Activated CD8-positive, alpha-beta memory T cell treated with anti-CD3 and anti-CD28 coated beads for 48 hours (primary cell): Measurements from ENCODE around the gene RALGDS.
A peak's percentile ranks its signal among the peaks of the same experiment; 100 is the strongest.
"Not testable (repeated sequence)": the region's sequence is repeated elsewhere in the genome, so short reads cannot be mapped to it uniquely, and the experiment has no call there.

Experiments
- DNase-seq, 3 experiments: peaks; one replicate each; pipeline ENCODE4 v3.0.0-alpha.2; 2020; ENCODE audit warnings: low read depth in 2 of 3, low spot score in 2 of 3

Gene RALGDS

GRCh38 chr9:133121198-133121914 is at the start of gene RALGDS:
RALGDS (minus strand) TSS chr9:133121240; CDS start chr9:133121154, 86 bp downstream.
- peak; percentile 81 to 87 (median 85) for DNase-seq

- DNase-seq, result no peak
Measured at GRCh38 chr9:133170716-133171115, 49.7 kb upstream of the RALGDS start.

- not testable (repeated sequence) for DNase-seq
Measured at GRCh38 chr9:133169687-133170086, 48.6 kb upstream of the RALGDS start.

DNA sequence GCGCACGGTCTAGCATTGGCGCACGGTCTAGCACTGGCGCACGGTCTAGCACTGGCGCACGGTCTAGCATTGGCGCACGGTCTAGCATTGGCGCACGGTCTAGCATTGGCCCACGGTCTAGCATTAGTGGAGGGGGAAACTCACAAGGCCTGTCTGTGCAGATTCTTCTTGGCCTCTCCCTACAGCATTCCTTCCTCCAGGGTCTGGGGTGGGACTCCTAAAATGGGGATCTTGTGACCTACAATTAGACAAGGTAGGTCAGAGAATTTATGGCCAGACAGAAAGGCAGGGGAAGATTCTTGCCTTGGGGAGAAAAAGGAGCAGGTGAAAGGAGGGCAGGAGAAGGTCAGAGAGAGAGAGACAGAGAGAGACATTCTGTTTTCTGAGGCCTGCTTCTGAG is 48.1 kb upstream of the RALGDS start:
- no peak for DNase-seq

DNA sequence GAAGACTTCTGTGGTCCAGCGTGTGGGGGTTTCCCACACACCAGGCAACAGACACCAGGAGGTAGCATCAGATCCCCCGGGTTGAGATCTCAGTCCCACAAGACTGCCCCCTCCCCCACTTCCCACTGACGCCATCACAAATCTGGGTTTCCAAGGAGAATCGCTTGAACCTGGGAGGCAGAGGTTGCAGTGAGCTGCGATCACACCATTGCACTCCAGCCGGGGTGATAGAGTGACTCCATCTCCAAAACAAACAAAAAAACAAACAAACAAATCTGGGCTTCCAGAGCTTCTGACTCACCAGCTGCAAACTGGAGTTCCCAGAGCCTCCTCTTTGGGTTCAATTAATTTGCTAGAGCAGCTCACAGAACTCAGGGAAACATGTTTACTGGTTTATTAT is 47.4 kb upstream of the RALGDS start:
- DNase-seq, result no peak

DNA sequence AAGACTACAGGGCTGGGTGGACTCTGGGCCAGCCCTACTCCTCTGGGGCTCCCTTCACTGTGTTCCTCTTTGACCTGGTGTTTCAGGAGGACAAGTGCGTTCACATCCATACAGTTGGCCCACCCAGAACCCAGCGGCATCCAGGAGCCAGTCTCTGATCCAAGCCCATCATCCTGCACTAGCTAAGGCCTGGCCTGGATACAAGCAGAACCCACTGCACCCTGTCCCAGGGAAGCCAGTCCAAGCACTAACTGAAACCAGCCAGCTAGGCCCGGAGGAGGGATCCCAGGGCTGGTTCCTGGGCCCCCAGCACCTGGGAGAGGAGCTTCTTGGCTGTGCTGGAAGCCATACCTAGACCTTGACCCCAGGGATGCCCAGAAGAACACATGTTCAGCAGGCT is 46.7 kb upstream of the RALGDS start:
- no peak for DNase-seq

- DNase-seq, result no peak
Measured at GRCh38 chr9:133167096-133167730, 46.2 kb upstream of the RALGDS start.

GRCh38 chr9:133166392-133166791 is 45.4 kb upstream of the RALGDS start:
- no peak for DNase-seq

DNA sequence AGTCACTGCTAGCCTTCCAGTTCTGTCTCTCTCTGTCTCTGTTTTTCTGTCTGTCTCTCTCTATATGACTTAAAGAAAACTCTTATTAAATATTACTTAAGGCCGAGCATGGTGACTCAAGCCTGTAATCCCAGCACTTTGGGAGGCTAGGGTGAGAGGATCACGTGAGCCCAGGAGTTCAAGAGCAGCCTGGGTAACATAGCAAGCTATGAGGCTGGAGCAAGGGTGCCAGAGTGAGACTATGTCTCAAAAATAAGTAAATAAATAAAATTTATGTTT is 44.4 kb upstream of the RALGDS start:
- DNase-seq, result no peak

DNA sequence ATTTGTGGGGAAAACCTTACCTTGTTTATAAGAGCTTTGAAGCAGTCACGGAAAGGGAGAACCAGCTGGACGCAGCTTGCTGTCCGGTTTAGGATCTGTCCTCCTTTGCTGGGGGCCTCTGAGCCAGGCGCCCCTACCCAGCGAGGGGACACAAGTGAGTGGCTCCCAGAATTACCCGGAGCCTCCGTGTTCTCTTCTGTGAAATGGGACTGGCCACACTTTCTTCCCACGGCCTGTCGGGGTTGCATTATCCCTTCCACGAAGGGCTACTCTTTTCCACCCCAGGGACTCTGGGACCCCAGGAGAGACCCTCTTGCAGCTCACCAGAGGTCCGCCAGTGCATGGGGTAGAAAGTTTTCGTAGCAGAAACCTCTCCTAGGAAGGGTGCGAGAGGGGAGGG is 43.2 kb upstream of the RALGDS start:
- no peak for DNase-seq

DNA sequence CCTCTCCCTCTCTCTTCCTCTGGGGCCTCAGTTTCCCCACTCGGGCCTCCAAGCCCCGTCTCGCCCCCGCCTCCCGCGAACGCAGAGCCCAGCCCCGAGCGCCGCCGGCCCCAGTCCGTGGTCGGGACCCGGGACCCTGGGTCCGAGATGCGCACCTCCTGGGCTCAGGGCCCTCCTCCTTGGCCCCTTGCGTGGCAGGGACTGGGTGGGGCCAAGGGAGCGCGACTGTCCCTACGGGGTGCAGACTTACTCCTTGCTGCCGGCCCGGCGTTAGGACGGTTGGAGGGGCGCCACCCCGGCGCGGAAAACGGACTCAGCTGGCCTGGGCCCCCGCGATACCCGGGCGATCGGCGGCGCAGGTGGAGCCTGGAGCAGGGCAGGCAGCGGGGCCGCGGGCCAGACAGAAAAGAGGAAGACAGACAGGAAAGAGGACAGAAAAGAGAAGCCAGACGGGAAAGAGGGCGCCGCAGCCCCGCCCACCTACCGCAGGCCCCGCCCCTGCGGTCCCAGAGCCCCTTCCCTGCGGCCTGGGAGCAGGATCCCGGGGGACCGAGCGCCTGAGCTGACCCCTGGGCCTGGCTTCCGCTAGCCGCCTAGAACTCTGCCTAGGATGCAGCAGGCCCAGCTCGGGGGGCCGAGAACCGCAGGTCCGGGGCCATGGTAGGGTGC is 42.6 kb upstream of the RALGDS start, which contains the start of gene GBGT1:
GBGT1 (minus strand) TSS at position 411 of the 669 bp plus-strand sequence. CDS start 1,502 bp downstream, outside the sequence.
- DNase-seq, result no peak

DNA sequence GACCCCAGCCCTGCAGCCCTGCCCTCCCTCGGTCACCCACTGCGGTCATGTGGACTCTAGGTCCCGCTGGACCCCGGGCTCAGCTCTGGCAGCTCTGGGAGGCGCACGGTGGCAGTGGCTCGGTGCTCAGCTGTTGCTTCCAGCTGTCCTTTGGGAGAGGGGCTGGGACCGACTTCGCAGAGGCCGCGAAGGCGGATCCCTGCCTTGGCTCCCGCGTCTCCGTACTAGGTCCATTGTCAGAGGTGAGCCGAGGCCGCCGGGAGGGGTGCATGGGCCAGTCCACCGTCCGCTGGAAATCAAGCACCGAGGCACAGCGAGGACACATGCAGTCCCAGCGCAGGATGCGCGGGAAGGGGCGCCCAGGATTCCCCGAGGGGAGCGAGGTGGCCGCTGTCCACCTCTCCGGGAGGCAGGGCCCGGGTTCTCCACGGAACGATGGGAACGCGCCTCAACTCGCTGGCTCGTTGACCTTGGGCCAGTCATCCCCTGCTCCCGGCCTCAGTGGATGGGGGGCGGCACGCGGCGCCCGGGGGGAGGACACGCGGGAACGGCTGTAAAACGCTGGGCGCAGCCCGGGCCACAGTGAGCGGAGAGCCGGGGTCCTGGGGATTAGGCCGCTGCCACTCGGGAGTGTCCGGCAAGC is 41.9 kb upstream of the RALGDS start:
- DNase-seq, result no peak

GRCh38 chr9:133161547-133161950 is 40.5 kb upstream of the RALGDS start:
- no peak for DNase-seq

DNA sequence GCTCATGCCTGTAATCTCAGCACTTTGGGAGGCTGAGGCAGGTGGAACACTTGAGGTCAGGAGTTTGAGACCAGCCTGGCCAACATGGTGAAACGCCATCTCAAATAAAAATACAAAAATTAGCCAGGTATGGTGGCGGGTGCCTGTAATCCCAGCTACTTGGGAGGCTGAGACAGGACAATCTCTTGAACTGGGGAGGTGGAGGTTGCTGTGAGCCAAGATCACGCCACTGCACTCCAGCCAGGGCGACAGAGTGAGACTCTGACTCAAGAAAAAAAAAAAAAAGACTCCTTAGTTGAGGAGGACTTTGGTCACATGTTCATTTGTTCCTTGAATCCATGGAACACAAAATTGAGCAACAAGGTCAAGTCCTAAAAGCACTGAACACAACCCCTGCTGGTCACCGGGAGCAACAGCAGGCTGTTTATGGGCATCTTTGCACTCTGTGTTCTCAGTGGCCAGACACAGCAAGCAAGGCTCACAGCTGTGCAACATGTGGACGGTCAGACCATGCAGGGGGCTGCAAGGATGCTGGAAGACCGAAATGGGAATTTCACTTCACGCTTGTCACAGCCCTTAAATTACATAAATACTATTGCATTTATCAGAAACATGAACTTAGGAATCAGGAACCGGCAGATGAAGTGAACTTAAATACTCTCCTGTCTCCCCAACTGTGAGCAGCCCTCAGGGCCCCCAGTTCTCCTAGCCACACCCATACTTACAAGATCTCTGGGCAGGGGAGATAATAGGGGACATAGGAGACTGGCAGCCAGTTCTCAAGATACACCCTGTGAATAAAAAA is 39.9 kb upstream of the RALGDS start:
- DNase-seq, result no peak

DNA sequence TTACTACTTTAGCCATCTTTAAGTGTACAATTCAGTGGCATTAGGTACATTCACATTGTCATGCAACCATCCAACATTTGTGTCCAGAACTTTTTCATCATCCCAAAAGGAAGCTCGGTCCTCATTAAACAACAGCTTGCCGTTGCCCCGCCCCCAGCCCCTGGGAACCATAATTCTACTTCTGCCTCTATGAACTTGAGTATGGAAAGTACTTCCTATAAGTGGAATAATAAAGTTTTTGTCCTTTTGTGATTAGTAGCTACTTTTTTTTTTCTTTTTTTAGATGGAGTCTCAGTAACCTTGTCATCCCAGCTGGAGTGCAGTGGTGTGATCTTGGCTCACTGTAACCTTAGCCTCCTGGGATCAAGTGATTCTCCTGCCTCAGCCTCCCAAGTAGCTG is 37.7 kb upstream of the RALGDS start:
- no peak for DNase-seq

GRCh38 chr9:133155156-133155555 is 34.1 kb upstream of the RALGDS start:
- no peak for DNase-seq

GRCh38 chr9:133154097-133154989 is 33.3 kb upstream of the RALGDS start:
- no peak for DNase-seq

- DNase-seq, result no peak
Measured at GRCh38 chr9:133153227-133154096, 32.4 kb upstream of the RALGDS start.
